ELR (cell line): ENCODE measurements around the gene SCAPER.

ENCODE experiments used
- DNase-seq: peaks from one replicate; pipeline ENCODE4 v3.0.0-alpha.2; 2015; ENCODE audit warnings: low read depth

SCAPER gene

DNA sequence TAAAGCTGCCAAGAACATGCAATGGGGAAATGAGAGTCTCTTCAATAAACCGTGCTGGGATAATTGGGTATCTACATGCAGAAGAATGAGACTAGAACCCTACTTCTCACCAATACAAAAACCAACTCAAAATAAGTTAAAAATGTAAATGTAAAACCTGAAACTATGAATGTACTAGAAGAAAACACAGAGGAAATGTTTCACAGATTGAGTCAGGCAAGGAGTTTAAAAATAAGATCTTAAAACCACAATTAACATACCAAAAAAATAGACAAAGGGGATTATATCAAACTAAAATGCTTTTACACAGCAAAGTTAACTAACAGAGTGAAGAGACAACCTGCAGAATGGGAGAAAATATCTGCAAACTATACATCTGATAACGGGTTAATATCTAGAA, 478.2 kb downstream of the SCAPER start:
- no peak for DNase-seq

DNA sequence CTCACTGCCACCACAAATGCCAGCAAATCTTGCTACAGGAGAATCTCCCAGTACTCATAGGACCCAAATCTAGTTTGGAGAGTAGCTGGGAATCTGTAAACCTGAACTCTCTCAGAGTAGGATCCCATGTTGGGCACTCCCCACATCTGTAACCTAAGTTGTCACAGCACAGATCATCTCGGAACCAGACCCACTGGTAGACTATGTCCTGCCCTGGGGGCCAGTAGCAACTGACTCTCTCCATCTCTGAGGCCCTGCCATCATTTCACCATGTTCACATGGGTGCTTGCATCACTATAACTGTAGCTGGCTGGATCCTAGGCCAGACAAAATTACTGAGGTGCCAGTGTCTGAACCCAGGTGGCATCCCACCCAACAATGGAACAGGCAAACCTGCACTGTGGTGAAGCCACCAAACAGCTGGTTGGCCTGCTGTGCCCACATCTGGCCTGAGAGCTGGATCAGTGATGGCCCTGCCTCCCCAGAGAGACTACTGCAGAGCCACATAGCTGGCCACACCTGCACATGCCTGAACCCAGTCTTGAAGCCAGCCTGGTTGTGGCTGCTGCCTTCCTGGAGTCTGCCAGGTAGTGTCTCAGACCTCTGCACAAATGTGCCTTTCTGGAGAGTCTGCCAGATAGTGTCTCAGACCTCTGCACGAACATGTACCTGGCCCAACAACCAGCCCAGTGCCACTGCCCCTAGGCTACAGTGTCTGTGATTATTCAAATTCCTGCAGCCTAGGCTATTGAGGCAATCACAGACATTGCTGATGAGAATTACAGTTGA, 486.6 kb downstream of the SCAPER start:
- no peak for DNase-seq

DNA sequence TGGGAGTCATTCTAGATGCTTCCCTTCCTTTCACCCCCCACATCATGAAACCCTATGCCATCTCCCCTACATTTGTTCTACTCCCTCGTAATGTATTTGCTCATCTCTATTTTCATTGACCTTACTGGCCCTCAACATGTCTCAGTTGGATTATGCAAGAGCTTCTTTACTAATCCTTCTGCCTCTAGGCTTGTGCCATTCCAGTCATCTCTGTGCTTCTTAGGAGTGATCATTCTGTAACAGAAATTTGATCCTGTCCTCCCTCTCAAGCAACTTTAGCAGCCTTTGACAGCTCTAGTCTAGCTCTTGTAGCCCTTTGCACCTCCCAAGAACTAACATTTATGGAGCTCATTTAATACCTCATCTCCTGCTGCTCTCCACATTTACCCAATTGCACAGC, 503.9 kb downstream of the SCAPER start:
- DNase-seq = no peak

DNA sequence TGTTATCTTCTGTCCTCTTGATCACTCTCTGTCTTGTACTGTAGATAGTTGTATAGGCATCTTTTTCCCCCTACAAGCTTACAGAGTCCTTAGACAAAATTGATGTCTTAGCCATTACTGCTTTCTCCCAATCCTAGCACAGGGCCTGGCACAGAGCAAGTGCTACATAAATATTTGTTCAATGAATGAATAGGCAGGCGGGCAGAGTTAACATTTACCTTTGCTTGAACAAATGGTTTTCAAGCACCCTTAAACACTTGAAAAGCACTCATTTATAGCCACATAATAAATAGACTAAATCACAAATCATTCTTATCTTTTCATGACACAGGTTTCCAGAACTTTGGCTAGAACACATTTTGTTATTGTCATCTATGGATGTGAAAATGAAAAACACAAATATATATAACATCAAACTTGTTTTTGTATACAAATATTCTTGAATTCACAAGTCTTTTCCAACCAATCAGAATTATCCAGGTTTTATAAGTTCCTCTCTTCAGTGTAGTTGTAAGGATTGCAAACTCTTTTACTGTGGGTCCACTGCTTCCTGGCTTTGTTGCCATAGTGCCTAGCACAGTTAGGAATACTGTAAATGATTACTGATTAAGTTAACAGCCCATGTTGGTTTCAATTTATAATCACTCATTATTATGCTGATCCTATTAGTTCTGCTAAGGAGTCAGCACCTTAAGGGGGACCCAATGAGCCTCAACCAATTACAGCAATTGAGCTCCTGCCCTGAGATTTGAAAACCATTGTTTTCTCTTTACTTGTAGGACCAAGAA, 506.6 kb downstream of the SCAPER start:
- DNase-seq = no peak

DNA sequence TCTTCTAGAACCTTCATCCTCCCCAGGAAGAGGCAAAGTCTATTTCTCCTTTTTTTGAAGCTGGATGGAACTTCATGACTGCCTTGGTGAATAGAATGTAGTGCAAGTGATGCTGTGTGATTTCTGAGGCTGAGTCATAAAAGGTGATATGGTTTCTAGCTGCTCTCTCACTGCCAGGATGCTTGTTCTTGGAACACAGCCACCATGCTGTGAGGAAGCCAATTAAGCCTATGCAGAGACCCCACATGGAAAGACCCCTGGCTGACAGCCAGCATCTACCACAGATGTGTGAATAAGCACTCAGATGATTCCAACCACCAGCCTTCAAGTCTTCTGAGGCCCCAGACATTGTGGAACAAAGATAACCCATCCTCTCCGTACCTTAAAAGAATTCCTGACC, 511.5 kb downstream of the SCAPER start:
- no peak for DNase-seq

DNA sequence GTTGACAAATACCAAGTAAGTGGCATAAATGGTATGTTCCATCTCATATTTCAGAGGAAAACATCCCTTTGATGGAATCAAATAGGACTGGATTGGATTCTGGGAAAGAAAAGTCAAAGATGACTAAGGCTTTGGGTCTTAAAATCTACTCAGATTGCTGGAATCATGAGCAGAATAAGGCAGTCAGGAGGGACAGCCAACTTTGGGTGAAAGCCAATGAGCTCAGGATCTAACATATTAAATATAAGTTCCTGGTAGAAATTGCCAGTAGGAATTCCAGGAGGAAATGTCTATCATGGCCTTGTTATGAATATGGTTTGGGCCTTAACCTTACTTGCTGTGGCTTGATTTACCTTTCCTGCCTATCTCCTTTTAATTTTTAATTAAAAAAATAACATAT, 513.3 kb downstream of the SCAPER start:
- DNase-seq = no peak

DNA sequence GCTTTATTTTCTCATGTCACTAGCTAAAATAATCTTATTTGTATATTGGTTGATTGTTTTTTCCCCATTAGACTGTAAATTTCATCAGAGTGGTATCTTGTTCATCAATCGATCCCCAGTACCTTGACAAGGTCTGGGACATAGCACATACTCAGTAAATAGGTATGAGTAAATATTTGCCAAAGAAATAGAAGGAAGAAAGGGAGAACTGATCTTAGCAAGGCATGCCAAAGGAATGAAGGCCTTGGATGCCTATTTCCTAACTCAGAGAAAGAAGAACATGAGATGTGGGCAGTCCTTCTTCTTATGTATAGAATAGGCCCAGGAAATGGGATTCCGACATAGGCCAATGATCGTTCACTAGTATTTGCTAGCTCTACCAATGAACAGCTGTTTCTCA, 513.8 kb downstream of the SCAPER start:
- DNase-seq = no peak

DNA sequence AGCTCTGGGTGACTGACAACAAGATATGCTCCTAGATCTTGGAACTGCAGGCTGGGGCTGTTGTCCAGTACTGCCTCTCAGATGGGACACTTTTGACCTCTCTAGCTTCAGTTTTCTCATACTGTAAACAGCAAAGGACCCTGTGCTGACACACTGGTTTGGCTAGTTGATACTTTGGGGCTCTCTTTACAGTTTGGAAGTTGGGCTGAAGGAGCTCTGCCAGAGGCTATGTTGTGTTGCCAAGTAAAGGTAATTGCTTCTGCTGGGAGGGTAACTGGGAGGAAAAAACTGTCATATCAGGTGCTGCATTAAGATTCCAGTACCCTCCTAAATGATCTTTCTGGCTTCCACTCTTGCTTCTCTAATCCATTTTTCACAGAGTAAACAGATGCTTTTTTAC, 514.6 kb downstream of the SCAPER start:
- DNase-seq = no peak

DNA sequence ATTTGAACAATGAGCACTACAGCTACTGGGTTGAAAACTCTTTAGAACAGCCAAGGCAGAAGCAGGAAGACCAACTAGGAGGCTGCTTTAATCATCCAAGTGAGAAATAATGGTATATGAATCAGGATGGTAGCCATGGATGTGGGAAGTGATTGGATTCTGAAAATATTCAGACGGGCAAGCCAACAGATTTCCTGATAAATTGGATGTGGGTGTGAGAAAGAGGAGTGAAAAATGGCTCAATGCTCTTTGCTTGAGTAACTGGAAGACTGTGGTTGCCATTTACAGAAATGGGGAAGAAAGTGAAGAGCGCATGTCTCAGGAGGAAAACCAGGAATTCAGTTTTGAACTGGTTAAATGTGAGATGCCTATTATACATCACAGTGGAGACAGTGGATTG, 518.2 kb downstream of the SCAPER start:
- DNase-seq = no peak

DNA sequence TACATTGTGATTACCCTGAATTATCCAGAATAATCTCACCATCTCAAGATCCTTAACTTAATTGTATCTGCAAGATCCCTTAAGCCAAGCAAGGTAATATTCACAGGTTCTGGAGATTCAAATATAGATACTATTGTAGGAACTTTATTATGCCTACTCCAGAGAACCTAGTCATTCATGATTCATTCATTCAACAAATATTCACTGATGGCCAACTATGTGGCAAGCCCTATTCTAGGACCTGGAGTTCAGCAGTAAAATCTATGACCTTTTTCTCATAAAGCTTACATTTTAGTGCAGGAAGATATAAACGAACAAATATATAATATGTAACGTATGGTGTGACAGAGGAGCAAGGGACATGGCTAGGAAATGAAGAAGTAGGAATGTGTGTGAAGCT, 519.0 kb downstream of the SCAPER start:
- DNase-seq = no peak

DNA sequence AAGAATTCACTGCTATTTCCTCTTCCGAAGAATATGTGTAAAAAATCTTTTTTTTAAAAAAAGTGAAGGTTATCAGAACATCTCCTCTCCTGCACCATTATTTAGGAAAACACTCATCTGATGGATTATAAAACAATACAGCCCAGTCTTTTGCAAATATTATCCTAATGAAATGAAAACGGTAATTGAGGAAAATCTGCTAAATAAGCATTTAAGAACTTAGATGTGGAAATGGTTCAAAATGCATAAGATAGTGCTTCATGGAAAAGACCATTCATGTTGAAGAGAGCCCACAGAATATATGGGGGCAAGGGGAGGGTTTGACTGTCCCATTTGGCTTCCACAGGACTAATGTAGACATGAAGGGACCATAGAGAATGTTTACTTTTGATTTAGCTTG, 520.7 kb downstream of the SCAPER start:
- no peak for DNase-seq

DNA sequence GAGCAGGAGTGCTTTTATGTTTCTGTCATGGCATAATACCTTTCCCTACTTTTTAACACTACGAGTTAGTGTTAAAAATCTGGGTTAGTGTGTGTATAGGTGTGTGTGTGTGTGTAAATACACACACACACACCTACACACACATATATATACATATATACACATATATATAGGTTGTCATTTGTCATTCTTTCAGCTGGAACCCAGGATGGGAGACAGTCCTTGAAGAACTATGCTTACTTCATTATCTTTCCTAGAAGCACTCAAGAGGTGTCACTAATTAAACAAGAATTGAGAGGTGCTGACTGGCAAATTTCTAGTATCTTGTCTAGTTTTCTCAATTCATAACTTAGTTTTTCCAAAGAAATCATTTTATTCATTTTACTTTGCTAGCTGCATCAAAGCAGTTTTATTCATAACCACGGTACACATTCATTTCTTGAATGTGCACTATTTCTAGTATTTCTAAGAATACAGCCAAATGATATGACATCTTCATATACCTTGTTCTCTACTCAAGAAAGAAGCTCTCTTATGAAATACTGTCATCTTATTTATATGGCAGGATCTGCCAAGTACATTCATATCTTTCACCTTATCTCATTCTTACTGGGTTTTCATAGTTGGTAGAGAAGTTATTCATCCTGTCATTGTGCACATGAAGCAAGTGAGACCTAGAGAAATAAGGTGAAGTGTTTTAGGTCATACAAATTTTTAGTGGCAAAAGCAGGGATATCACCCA, 522.0 kb downstream of the SCAPER start:
- no peak for DNase-seq

DNA sequence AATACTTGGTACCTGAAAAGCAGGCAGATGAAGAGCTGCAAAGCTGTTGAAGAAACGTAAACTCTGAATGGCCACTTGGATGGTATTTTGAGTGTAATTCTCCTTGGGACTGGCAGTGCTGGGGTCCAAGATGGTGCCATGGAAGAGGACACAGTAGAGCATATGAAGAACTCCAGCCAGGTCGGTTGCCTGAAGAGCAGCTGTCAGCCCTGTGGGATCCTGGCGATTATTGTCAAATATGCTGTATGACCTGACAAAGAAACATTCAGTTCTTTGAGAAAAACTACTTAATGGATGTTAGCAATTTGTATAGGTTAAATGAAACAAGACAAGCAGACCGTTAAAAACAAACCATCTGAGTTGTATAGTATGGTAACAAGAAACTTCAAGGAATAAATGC, 523.8 kb downstream of the SCAPER start:
- DNase-seq = no peak

DNA sequence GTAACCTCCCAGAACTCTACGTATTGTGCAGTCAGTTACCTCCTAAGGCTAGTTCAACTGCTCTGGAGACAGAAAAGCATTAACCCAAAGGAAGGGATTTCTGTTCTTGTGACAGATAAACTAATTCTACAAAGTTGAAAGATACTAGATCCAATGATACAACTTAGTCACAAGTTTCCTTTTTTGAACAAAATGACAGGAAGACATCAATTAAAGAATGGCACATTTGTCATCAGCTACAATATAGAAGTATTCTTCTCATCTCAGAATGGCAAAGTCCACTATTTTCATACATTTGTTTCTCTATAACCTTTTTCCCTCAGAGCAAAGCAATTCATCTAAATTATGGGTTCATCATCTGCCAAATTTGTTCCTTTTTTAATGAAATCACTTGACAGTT, 524.9 kb downstream of the SCAPER start:
- DNase-seq = no peak

DNA sequence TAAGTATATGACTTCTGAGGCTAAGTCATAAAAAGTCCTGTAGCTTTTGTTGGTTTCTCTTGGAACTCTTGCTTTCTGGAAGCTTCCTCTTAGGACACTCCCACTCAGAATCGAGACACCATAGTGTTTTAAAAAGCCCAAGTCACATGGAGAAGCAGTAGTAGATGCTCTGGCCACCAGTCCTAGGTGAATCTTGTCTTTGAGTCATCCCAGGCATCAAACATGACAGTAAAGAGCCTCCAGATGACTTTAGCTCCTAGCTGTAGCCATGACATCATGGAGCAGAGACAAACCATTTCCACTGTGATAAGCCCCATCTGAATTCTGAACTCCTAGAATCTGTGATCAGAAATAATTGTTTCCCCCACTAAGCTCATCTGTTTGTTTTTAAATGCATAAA, 526.4 kb downstream of the SCAPER start:
- no peak for DNase-seq

DNA sequence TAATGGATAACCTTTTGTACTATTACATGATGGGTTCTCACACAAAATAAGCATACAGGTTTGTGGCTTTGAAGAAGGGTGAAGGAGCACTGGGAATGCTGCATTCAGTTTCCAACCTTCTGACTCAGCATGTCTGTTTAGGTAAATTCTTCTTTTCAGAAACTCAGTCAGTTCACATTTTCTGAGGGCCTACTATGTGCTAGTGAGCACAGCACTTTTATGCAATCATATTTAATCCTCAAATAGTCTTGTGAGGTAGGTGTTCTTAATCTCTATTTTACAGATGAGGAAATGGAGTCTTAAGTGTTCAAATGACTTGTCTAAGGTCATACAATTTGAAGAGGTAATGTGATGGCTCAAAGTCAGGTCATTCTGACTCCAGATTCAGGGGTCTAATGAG, 527.4 kb downstream of the SCAPER start:
- no peak for DNase-seq

DNA sequence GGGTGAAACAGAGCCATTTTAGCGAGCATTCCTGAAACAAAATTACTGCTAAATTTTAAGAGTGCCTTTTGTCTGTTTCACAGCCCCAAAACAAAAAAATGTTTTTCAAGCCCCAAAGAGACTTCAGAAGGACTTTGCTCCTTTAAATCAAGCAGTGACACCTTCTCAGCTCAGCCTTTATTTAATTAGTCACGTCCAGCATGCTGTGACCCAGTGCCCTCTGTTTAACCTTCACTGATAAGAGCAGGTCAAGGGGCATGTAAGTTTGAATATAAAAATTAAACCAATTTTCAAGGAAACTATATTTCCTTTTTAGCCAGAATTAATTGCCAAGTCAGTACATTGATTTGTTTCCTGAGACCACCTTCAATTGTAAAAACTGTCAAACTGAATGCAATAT, 527.9 kb downstream of the SCAPER start:
- DNase-seq = no peak

DNA sequence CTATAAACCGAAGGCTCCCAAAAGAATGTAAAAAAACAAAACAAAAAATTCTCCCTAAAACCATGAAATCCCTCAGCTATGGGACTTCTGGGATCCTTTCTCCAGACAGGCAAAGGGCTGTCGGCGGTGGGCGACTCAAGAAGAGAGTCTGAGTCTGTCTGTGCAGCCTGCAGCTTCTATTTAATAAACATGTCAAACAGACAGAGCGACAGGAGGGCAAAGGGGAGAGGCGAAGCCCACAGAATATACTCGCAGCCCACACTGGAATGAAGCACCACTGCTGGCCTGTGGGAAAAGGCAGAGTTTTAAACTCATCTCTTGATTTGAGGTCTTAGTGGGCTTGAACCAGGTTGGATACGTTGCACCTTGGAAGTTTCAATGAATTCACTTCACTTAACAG, 528.3 kb downstream of the SCAPER start:
- DNase-seq = no peak

DNA sequence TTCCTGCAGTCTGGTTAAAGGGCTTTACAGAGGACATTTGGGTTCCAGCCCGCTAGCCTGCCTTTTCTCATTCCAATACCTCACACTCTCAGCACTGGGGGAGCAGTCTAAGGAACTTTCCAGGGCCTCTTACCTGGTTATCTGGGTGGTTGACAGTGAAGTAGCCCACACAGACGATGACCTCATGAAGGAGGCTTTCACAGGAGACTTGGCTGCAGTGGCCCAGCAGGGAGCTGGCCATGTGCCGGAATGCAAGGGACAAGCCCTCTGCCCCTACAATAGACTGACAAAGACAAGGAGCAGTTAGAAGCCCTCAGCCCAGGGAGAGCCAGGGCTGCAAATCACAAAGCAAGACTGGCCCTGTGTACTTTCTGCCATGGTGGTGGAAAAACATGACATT, 529.1 kb downstream of the SCAPER start:
- DNase-seq = no peak

DNA sequence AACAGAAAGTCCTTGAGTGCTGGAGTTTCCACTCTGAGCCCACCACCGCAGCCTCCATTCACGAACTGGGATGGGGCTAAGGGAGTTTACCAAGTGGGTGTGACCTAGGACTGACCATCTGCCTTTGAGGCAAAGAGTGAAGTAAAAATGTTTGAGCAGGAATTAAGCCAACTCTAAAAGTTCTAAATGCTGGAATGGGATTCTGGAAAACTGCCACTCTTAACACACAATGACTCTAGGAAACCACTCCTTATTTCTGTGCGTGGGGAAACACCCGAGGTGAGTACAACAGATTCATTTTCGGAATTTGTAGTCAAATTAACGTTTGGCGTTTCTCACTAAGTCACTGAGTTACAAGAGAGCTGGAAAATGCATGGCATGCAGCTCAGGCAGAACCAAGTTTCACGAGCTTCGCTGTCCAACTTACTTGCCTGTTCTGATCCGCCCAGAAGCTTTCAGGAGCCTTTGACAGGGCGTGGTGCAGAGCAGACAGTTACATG, 537.0 kb downstream of the SCAPER start:
- DNase-seq = no peak

DNA sequence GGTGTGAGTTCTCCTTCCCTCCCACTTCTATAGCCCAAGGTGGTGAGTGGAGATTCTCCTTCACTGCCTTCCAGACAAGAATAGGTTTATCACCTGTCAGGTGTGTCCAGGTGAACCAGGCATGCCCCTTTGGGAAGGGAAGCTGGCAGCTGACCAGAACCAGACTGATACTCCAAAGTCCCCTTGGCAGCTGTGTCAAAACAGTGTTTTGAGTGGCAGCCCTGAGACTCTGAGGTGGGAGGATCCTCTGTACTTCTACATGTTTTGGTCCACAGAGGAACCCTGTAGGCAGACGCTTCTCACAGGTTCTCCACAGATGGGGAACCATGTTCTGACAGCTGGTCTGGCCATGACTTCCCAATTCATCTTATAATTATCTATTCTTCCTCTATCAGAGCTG, 538.4 kb downstream of the SCAPER start:
- no peak for DNase-seq

DNA sequence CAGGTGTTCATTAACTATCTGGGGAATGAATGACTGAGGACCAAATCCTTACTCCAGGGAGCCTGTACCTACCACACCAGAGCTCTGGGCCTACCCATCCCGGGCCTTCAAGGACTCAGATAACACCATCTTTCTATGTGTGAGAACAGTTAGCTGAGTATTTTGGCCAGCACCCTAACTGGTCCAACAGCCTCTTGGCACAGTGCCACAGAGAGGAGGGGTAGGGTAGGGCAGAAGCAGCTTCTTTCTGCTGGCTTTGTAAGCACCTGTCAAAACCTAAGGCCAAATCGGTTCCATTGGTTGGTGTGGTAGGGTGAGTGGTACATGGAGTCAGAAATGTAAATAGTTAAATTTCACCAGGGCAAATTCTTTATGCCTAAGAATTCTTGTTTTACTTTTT, 541.9 kb downstream of the SCAPER start:
- no peak for DNase-seq

DNA sequence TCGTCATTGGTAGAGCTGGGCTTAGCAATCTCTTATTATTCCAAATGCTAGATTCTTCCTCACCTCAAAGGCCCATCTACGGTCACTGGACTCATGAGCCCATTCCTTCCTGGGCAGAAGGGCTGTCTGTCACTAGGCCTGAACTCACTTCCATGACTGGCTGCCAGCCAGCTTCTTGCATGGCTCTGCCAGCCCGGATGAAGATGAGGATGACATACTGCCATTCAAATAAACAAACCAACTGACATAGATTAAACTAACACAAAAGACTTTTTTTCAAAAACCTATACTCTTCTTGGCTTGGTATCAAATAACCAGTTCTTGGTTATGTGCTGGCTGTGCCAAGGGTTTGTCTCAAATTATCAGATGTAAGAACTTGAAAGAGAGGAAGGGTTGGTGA, 544.7 kb downstream of the SCAPER start:
- no peak for DNase-seq
